ENCODE results near the gene FEM1A. TPM values are rescaled to one million over a fixed set of nuclear protein-coding genes. Genes with fewer than 3 reads are reported as not detected.
"Not testable (repeated sequence)": the region's sequence is repeated elsewhere in the genome, so short reads cannot be mapped to it uniquely, and the experiment has no call there.

Gene FEM1A
- total and polyA plus RNA-seq, 8 donors, result 1.7 to 14.2 (median 2.2) TPM

DNA sequence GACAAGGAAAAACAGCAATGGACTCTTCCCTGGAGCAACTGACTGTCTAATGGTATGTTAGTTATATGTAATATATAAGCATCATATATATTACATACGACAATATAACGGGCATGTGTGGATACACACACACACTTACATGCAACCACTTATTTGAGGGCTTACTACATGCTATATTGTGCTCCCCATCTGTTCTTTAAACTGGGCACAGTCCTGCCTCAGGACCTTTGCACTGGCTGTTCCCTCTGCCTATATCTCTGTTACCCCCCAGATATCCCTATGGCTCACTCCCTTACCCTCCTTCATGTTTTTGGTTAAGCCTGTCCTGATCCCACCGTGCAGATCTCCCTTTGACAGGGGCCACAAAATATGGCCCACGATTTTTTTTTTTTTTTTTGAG is 29.7 kb downstream of the FEM1A start:
- Histone ChIP-seq H3K4me3 (no peak overlapping the region), H3K9me3 (no peaks in the 10 kb centered on the region), H3K36me3 (peaks cover 0 to 61% of the 10 kb centered on the region in 2 donors), H3K27ac (no peak overlapping the region), H3K4me1 (peaks cover 0 to 5% of the 10 kb centered on the region in 2 donors), H3K27me3 (no peaks in the 10 kb centered on the region)
- ATAC-seq, result no peak
- DNase-seq, result no peak
- TF ChIP-seq, protein P1, sequence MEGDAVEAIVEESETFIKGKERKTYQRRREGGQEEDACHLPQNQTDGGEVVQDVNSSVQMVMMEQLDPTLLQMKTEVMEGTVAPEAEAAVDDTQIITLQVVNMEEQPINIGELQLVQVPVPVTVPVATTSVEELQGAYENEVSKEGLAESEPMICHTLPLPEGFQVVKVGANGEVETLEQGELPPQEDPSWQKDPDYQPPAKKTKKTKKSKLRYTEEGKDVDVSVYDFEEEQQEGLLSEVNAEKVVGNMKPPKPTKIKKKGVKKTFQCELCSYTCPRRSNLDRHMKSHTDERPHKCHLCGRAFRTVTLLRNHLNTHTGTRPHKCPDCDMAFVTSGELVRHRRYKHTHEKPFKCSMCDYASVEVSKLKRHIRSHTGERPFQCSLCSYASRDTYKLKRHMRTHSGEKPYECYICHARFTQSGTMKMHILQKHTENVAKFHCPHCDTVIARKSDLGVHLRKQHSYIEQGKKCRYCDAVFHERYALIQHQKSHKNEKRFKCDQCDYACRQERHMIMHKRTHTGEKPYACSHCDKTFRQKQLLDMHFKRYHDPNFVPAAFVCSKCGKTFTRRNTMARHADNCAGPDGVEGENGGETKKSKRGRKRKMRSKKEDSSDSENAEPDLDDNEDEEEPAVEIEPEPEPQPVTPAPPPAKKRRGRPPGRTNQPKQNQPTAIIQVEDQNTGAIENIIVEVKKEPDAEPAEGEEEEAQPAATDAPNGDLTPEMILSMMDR (IDR thresholded peaks at IDR 0.05), result no peak
- intact Hi-C loops (cut with DNase I), result no loop called here

DNA sequence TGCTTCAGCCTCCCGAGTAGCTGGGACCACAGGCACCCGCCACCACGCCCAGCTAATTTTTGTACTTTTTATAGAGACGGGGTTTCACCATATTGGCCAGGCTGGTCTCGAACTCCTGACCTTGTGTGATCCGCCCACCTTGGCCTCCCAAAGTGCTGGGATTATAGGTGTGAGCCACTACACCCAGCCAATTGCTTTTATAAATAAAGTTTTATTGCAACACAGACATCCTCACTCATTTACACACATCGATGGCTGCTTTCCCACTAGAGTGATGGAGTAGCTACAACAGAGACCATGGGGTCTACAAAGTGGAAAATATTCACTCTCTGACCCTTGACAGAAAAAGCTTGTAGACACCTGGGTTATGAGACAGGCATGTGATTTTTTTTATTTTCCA is 30.8 kb downstream of the FEM1A start:
- intact Hi-C loops (cut with DNase I); H3K4me3 ChIP-seq; H3K4me1 ChIP-seq; ATAC-seq; H3K27ac ChIP-seq; H3K27me3 ChIP-seq; DNase-seq; H3K9me3 ChIP-seq: not testable (repeated sequence)
- peaks cover 0 to 52% of the 10 kb centered on the region in 2 donors for H3K36me3 ChIP-seq

DNA sequence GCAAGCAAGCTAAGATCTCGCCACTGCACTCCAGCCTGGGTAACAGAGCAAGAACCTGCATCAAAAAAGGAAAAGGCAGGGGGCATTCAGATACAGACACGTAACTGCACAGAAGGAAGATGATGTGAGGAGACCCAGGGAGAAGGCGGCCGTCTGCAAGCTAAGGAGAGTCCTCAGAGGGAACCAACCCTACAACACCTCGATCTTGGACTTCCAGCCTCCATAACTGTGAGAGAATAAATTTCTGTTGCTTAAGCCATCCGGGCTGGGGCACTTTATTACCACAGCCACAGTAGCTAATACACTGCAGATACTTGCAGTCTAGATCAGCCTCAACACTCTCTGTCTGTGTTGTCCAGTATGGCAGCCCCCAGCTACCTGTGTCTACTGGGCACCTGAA is 32.0 kb downstream of the FEM1A start:
- Histone ChIP-seq H3K27me3 (no peaks in the 10 kb centered on the region), H3K4me3 (no peak overlapping the region), H3K4me1 (peaks cover 0 to 3% of the 10 kb centered on the region in 2 donors), H3K36me3 (peaks cover 0 to 40% of the 10 kb centered on the region in 2 donors), H3K9me3 (no peaks in the 10 kb centered on the region), H3K27ac (no peak overlapping the region)
- no peak for DNase-seq
- ATAC-seq, result no peak
- TF ChIP-seq, protein P1 (IDR thresholded peaks at IDR 0.05), result no peak
- intact Hi-C loops (cut with DNase I), result no loop called here

DNA sequence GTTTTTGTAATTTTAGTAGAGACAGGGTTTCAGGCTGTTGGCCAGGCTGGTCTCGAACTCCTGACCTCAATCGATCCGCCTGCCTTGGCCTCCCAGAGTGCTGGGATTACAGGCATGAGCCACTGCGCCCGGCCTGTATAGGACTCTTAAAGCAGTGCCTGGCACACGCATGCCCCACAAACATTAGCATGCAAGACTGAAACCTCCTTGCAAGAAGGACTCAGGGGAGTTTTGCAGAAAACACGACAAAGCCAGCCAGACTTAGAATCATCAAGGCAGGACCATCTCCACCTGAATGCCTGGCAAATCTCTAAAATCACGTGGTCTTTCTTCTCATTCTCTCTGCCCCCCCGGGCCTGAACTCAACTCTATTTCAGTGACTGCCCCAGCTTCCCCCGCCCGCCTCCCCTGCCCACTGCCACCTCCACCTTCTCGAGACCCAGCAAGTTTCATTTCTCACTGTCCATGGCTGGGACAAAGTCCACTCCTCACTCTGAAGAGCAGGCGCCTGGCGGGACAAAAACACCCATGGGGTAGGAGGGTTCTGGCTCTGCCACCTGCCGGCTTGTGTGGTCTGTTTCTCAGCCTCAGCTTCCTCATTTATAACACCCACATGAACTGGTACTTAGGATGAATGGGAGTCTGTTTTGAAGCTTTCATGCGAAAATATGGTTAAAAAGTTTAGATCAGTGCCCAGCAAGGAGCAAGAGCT is 37.6 kb downstream of the FEM1A start:
- TF ChIP-seq, protein P1 (IDR thresholded peaks at IDR 0.05), result no peak
- Histone ChIP-seq H3K4me3 (peak overlapping the region in 1 of 2 donors; percentile 93), H3K27me3 (no peaks in the 10 kb centered on the region), H3K4me1 (peaks cover 10 to 34% of the 10 kb centered on the region in 2 donors), H3K36me3 (peaks cover 0 to 8% of the 10 kb centered on the region in 2 donors), H3K9me3 (no peaks in the 10 kb centered on the region), H3K27ac (no peak overlapping the region)
- intact Hi-C loops (cut with DNase I), result no loop called here
- no peak for DNase-seq
- peak; percentile 5 for ATAC-seq

DNA sequence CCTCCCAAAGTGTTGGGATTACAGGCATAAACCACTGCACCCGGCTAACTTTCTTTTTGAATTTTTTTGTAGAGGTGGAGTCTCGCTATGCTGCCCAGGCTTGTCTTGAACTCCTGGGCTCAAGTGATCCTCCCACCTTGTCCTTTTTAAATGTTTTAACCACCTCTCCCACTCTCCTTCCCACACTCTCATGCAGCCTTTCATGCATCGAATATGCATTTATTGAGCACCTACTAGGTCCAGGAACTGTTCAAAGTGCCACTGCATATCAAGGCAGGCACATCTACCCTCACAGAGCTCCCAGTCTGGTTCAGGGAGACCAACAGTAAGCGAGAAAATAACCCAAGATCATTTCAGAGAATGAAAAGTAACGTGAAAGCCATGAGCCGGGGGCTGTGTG is 38.8 kb downstream of the FEM1A start:
- peaks cover 10 to 34% of the 10 kb centered on the region in 2 donors for H3K4me1 ChIP-seq
- TF ChIP-seq, protein P1 (IDR thresholded peaks at IDR 0.05), result no peak
- intact Hi-C loops (cut with DNase I), result no loop called here
- peaks cover 0 to 8% of the 10 kb centered on the region in 2 donors for H3K36me3 ChIP-seq
- no peaks in the 10 kb centered on the region for H3K9me3 ChIP-seq
- DNase-seq (no peak), ATAC-seq (no peak)
- peak overlapping the region; percentile 93 to 97 for H3K4me3 ChIP-seq
- no peaks in the 10 kb centered on the region for H3K27me3 ChIP-seq
- peak overlapping the region; percentile 85 to 91 for H3K27ac ChIP-seq

All from left lung (tissue), 10 donors.